Body of pancreas (tissue), 4 donors: Measurements from ENCODE around the gene SERPINH1. TPM values are rescaled to one million over a fixed set of nuclear protein-coding genes. Genes with fewer than 3 reads are reported as not detected.

Experiments
- ATAC-seq: fragments of 150-250 bp; one replicate; pipeline ENCODE4 v1.9.1; 2016
- DNase-seq, 4 donors: peaks; one replicate each; pipeline ENCODE4 v3.0.0-alpha.2; 2019
- H3K27ac ChIP-seq, 4 donors: fragments of 200-600 bp; sonication (generic); 1 replicate in 3 of 4; 2 replicates in 1 of 4; pipeline versions ENCODE4 v1.5.1 to v1.6.1; 2016 to 2019; ENCODE audit warnings: mild to moderate bottlenecking in 1 of 4, mixed read lengths in 1 of 4, moderate library complexity in 1 of 4
- H3K27me3 ChIP-seq, 2 donors: fragments of 200-600 bp; sonication (generic); one replicate each; pipeline ENCODE4 v1.6.0; 2016; ENCODE audit warnings: mild to moderate bottlenecking in 1 of 2
- H3K36me3 ChIP-seq, 2 donors: fragments of 200-600 bp; sonication (generic); replicated peaks in 1 of 2; 2 replicates each; pipeline ENCODE4 v1.5.1; 2016; ENCODE audit warnings: low read depth in 2 of 2; ENCODE audit not compliant: insufficient read depth in 1 of 2
- H3K4me1 ChIP-seq: fragments of 200-600 bp; sonication (generic); one replicate; pipeline ENCODE4 v1.6.0; 2016
- H3K4me3 ChIP-seq, 2 donors: fragments of 200-600 bp; sonication (generic); 1 replicate in 1 of 2; 2 replicates in 1 of 2; pipeline ENCODE4 v1.5.1; 2016 to 2019
- H3K9me3 ChIP-seq, 3 donors: fragments of 200-600 bp; sonication (generic); 1 replicate in 2 of 3; 2 replicates in 1 of 3; pipeline ENCODE4 v1.5.1; 2016
- POLR2A ChIP-seq, 3 donors: fragments of 450-650 bp; IDR thresholded peaks; one replicate each; pipeline ENCODE4 v1.6.1; 2016; ENCODE audit warnings: antibody characterized with exemption in 3 of 3, mild to moderate bottlenecking in 2 of 3
- WGBS, 2 donors: methylation state at CpG; one replicate each; pipeline ENCODE4 v1.1.5; 2017; 5-methylcytosine and 5-hydroxymethylcytosine counted together
- intact Hi-C: fragments of 100-400 bp; cut with DNase I; formaldehyde crosslinking; loops from one replicate; pipeline ENCODE4 v1.15.1; 2023
- total RNA-seq, 2 donors: library from RNA; depleted of rRNA; stranded (reverse); fragments of >200 nt; gene quantifications; one replicate each; pipeline ENCODE4 v1.1.0, GENCODE V29; 2016
- TF ChIP-seq, protein P1 (sequence below), 7 experiments: fragments of 450-650 bp in 4 of 7; fragments of 200-600 bp in 3 of 7; sonication (generic) in 3 of 7; IDR thresholded peaks; one replicate each; pipeline ENCODE4 v1.5.1; 2016 to 2019; ENCODE audit warnings: antibody characterized with exemption in 7 of 7

The SERPINH1 gene
- total RNA-seq, 2 donors from 2014 or later = 78.3 to 166 TPM

DNA sequence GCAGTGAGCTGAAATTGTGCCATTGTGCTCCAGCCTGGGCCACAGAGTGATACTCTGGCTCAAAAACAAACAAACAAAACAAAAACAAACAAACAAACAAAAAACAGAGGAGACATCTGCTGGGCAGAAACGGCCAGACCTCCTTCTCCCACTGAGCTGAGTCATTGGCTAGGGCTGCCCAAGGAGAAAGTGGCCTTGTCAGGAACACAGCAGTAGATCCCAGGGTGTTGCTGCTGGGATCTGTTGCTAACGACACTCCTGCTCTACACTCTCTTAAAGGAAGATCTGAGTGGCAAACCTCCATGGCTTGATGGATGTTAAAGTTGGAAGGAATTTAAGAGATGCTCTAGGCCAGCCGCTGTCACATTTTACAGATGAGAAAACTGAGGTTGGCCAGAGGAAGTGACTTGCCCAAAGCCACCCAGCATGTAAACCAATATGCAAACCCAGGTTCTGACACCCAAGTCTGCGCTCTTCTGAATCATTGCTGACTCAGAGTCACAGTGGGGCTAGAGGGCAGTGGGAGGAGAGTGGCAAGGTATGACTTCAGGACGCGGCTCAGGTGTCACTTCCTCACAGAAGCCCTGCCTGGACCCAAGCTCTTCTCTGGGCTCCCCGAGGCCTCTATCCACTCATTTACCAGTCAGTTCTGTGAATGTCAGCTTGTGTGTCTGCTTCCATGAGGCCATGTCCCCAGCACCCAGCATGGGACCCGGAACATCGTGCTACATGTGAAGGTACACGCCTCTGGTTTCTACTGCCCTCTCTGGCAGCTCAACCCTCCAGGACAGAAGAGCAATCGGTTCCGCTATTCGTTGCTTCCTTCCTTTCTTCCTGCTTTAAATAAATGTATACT is 25.0 kb upstream of the SERPINH1 start:
- intact Hi-C loops = loop anchor here (10.0 kb wide), 1 partner anchor 252 kb away; no protein-coding TSS in a partner anchor

DNA sequence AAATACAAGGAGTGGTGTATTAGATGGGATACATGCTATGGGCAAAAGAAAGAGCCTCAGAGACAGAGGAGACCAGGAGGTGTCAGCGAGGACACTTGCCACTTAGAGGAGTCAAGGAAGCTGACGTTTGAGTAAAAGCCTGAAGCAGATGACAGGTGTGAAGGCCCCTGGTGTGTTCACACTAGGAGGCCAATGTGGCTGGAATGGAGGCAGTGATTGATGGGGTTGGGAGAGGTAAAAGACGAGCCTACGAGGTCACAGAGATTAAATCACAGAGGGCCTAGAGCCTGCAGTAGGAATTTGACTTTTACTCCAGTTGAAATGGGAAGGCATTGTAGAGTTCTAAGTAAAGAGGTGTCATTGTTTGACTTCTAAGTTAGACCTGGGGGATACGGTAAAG is 24.3 kb upstream of the SERPINH1 start:
- Histone ChIP-seq H3K27me3 (no peaks in the 10 kb centered on the region), H3K27ac (no peak overlapping the region), H3K9me3 (no peaks in the 10 kb centered on the region), H3K36me3 (no peaks in the 10 kb centered on the region), H3K4me1 (no peaks in the 10 kb centered on the region), H3K4me3 (no peak overlapping the region)
- intact Hi-C loops = loop anchor here (10.0 kb wide), 1 partner anchor 253 kb away; no protein-coding TSS in a partner anchor
- DNase-seq (no peak), ATAC-seq (no peak)
- TF ChIP-seq, protein P1, sequence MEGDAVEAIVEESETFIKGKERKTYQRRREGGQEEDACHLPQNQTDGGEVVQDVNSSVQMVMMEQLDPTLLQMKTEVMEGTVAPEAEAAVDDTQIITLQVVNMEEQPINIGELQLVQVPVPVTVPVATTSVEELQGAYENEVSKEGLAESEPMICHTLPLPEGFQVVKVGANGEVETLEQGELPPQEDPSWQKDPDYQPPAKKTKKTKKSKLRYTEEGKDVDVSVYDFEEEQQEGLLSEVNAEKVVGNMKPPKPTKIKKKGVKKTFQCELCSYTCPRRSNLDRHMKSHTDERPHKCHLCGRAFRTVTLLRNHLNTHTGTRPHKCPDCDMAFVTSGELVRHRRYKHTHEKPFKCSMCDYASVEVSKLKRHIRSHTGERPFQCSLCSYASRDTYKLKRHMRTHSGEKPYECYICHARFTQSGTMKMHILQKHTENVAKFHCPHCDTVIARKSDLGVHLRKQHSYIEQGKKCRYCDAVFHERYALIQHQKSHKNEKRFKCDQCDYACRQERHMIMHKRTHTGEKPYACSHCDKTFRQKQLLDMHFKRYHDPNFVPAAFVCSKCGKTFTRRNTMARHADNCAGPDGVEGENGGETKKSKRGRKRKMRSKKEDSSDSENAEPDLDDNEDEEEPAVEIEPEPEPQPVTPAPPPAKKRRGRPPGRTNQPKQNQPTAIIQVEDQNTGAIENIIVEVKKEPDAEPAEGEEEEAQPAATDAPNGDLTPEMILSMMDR (IDR thresholded peaks at IDR 0.05) = no peak
- 67 to 71% methylated on average over 5 of the region's 5 CpGs for WGBS, 2 donors

More for the DNA sequence above, 25.0 kb upstream of the SERPINH1 start:
- WGBS, 2 donors = 68 to 76% methylated on average over 10 to 13 of the region's 13 CpGs
- Histone ChIP-seq H3K27ac (no peak overlapping the region), H3K4me1 (peaks cover 3% of the 10 kb centered on the region), H3K4me3 (no peak overlapping the region), H3K36me3 (no peaks in the 10 kb centered on the region), H3K27me3 (no peaks in the 10 kb centered on the region), H3K9me3 (no peaks in the 10 kb centered on the region)
- DNase-seq (no peak), ATAC-seq (no peak)
- TF ChIP-seq, protein P1 (IDR thresholded peaks at IDR 0.05) = no peak
- no peak for TF ChIP-seq POLR2A (IDR thresholded peaks at IDR 0.05)

- intact Hi-C loops = loop anchor here (10.0 kb wide), 1 partner anchor 254 kb away; no protein-coding TSS in a partner anchor
- 67 to 69% methylated on average over 11 of the region's 11 CpGs for WGBS, 2 donors
Observed at GRCh38 chr11:75538150-75538942, 23.7 kb upstream of the SERPINH1 start.

DNA sequence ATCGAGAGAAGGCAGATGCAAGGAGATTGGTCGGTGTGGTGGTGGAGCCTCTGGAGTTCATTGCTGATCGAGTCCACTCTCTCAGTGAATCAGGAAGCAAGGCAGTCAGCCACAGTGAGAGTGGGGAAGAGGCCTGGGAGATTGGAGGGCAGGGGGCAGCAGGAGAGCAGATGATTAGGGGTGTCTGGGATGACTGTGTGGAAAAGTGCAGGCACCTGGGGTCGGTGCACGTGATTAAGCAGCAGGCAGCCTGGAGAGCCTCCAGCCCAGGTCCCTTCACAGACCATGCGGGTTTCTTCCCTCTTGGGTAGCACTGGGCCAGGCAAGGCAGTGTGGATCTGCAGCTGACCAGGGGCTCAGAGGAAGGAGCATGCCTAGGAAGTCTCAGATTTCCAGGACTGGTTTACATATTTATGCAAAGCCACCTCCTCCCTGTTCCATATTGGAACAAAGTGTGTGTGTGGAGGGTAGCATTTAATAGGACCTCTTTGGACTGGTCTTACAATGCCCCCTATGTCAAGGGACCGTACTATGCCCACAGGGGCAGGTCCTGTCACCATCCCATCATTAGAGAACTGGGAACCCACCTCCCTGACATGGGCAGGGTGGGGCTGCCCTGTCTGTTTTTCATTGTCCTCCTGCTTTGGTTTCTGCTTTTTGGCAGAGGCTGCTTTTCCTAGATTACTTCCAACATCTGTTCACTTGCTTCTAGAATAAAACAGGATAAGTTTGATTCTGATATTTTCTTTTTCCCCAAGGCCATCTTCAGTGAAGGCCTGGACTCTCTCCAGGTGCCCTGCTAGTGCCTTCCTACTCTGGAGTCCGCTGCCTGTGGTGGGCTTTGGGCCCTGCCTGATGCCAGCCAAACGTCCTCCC is 22.4 kb upstream of the SERPINH1 start:
- no peak overlapping the region for H3K4me3 ChIP-seq
- no peak overlapping the region for H3K27ac ChIP-seq
- intact Hi-C loops = loop anchor here (10.0 kb wide), 1 partner anchor 255 kb away; no protein-coding TSS in a partner anchor
- H3K27me3 ChIP-seq = no peaks in the 10 kb centered on the region
- DNase-seq = no peak
- WGBS, 2 donors = 72 to 76% methylated on average over 8 to 9 of the region's 9 CpGs
- no peaks in the 10 kb centered on the region for H3K4me1 ChIP-seq
- H3K9me3 ChIP-seq = no peaks in the 10 kb centered on the region
- no peak for ATAC-seq
- no peak for TF ChIP-seq POLR2A (IDR thresholded peaks at IDR 0.05)
- TF ChIP-seq, protein P1 (IDR thresholded peaks at IDR 0.05) = no peak
- no peaks in the 10 kb centered on the region for H3K36me3 ChIP-seq

More at GRCh38 chr11:75538150-75538942, 23.7 kb upstream of the SERPINH1 start:
- Histone ChIP-seq H3K27me3 (no peaks in the 10 kb centered on the region), H3K4me3 (no peak overlapping the region), H3K4me1 (no peaks in the 10 kb centered on the region), H3K36me3 (no peaks in the 10 kb centered on the region), H3K27ac (no peak overlapping the region), H3K9me3 (no peaks in the 10 kb centered on the region)
- TF ChIP-seq, protein P1 (IDR thresholded peaks at IDR 0.05) = no peak
- no peak for TF ChIP-seq POLR2A (IDR thresholded peaks at IDR 0.05)
- no peak for DNase-seq
- no peak for ATAC-seq
